GM12878 (cell line): Measurements from ENCODE around the gene NAALADL1. TPM values are rescaled to one million over a fixed set of nuclear protein-coding genes. Genes with fewer than 3 reads are reported as not detected.

Experiments used
- ATAC-seq: fragments of 200-7000 bp; cut with Tn5 transposase; 3 replicates; pipeline ENCODE4 v1.9.1; 2020; ENCODE audit warnings: mild to moderate bottlenecking, moderate library complexity
- BruUV-seq: library from RNA; stranded (reverse); fragments of 400-500 nt; replicated peaks from 2 replicates; lab custom pipeline; 2021; lab: Mats Ljungman, UMichigan
- CTCF ChIA-PET: fragments of 300-600 bp; sonication (Branson Sonifier 250); formaldehyde crosslinking; extraction: SDS; loops from one replicate; lab custom pipeline; 2021; ENCODE audit warnings: inconsistent platforms; lab: Yijun Ruan, JAX
- POLR2A ChIA-PET: fragments of 350-600 bp; formaldehyde crosslinking; extraction: SDS; loops from one replicate; lab custom pipeline; 2021; ENCODE audit warnings: inconsistent platforms; lab: Charles Lee
- RAD21 ChIA-PET: fragments of 300-600 bp; sonication (Branson Sonifier 250); formaldehyde crosslinking; loops from one replicate; lab custom pipeline; 2023; ENCODE audit warnings: antibody characterized with exemption; ENCODE audit not compliant: unreplicated experiment; lab: Charles Lee
- SMC1A ChIA-PET: fragments of 300-600 bp; sonication (Branson Sonifier 250); formaldehyde crosslinking; loops from one replicate; lab custom pipeline; 2023; ENCODE audit not compliant: unreplicated experiment, uncharacterized antibody; lab: Charles Lee
- DNase-seq: peaks from one replicate; pipeline ENCODE4 v3.0.0-alpha.2; 2011; ENCODE audit warnings: low read depth, low spot score
- FAIRE-seq: peaks from 3 replicates; lab custom pipeline; 2011; peaks lifted over from hg19 to GRCh38; lab: Jason Lieb, UNC
- H2AFZ ChIP-seq: 2 replicates; pipeline ENCODE4 v1.6.0; 2011; ENCODE audit warnings: low read depth, low read length, control low read depth; ENCODE audit not compliant: control insufficient read depth
- H3K27ac ChIP-seq: 2 replicates; pipeline ENCODE4 v1.5.1; 2011; ENCODE audit warnings: control low read depth; ENCODE audit not compliant: control insufficient read depth, insufficient read depth
- H3K27me3 ChIP-seq, 2 experiments: replicated peaks in 1 of 2; 2 replicates each; pipeline versions ENCODE4 v1.6.0 to v1.6.1; 2011; ENCODE audit warnings: low read length in 1 of 2; ENCODE audit not compliant: control insufficient read depth in 2 of 2, insufficient read depth in 2 of 2
- H3K36me3 ChIP-seq, 2 experiments: 2 replicates each; pipeline ENCODE4 v1.5.1; 2011; ENCODE audit warnings: low read length in 1 of 2; ENCODE audit not compliant: control insufficient read depth in 2 of 2, insufficient read depth in 2 of 2
- H3K4me1 ChIP-seq: 2 replicates; pipeline ENCODE4 v1.6.1; 2011; ENCODE audit warnings: mild to moderate bottlenecking, low read length, moderate library complexity, mixed read lengths; ENCODE audit not compliant: control insufficient read depth, insufficient read depth
- H3K4me2 ChIP-seq: 2 replicates; pipeline ENCODE4 v1.6.0; 2011; ENCODE audit warnings: control low read depth; ENCODE audit not compliant: control insufficient read depth, insufficient read depth
- H3K4me3 ChIP-seq: fragments of 200-600 bp; sonication (generic); 2 replicates; pipeline ENCODE4 v1.5.1; 2016
- H3K79me2 ChIP-seq: 2 replicates; pipeline ENCODE4 v1.6.0; 2011; ENCODE audit warnings: low read length; ENCODE audit not compliant: control insufficient read depth, insufficient read depth
- H3K9ac ChIP-seq: 2 replicates; pipeline ENCODE4 v1.8.0; 2011; ENCODE audit warnings: low read length, control low read depth, mixed read lengths; ENCODE audit not compliant: control insufficient read depth, insufficient read depth
- H3K9me3 ChIP-seq: replicated peaks from 3 replicates; pipeline ENCODE4 v1.5.1; 2011; ENCODE audit warnings: mild to moderate bottlenecking, low read length; ENCODE audit not compliant: control insufficient read depth, insufficient read depth
- H4K20me1 ChIP-seq: 2 replicates; pipeline ENCODE4 v1.6.0; 2011; ENCODE audit not compliant: control insufficient read depth, insufficient read depth
- MTA3 ChIP-seq: IDR thresholded peaks from 2 replicates; pipeline ENCODE4 v1.6.1; 2012; ENCODE audit warnings: low read length, inconsistent platforms, borderline replicate concordance
- WGBS: methylation state at CpG from one replicate; pipeline ENCODE4 v1.1.6; 2016; ENCODE audit warnings: low lambda C conversion rate; ENCODE audit not compliant: insufficient replicate concordance, insufficient coverage; ENCODE audit errors: missing lambda C conversion rate; 5-methylcytosine and 5-hydroxymethylcytosine counted together
- in situ Hi-C: fragments of 300-500 bp; cut with MboI; formaldehyde crosslinking; loops from 9 replicates; pipeline ENCODE4 v1.14.3; 2018; ENCODE audit warnings: mixed read lengths
- intact Hi-C: fragments of 100-400 bp; cut with micrococcal nuclease; formaldehyde crosslinking; loops from one replicate; pipeline ENCODE4 v1.14.2; 2022; ENCODE audit not compliant: unreplicated experiment
- polyA plus RNA-seq, 11 experiments: library from polyadenylated mRNA; depleted of rRNA in 4 of 11; unstranded in 6 of 11; stranded (reverse) in 5 of 11; fragments of >200 nt; fragmentation: Nextera tagmentation in 4 of 11; fragmentation: Illumina TruSeq in 1 of 11; extraction: Ambion mirVana in 4 of 11; extraction: Trizol in 1 of 11; gene quantifications; 1 replicate in 1 of 11; 2 replicates in 10 of 11; pipeline versions ENCODE4 v1.2.1 to v1.2.3, GENCODE V29; 2011 to 2016; ENCODE audit warnings: inconsistent platforms in 2 of 11, missing spikeins in 2 of 11, low read depth in 1 of 11
- total RNA-seq, 4 experiments: library from RNA; depleted of rRNA in 3 of 4; stranded (reverse); fragments of >200 nt in 3 of 4; fragmentation: Illumina TruSeq in 1 of 4; extraction: Trizol in 1 of 4; gene quantifications; 2 replicates each; pipeline versions ENCODE4 v1.2.1 to v1.2.3, GENCODE V29; 2013 to 2021
- TF ChIP-seq, protein P1 (sequence below), 3 experiments: IDR thresholded peaks in 2 of 3; conservative IDR thresholded peaks in 1 of 3; 2 replicates each; pipeline ENCODE4 v1.5.1; 2011; ENCODE audit warnings: low read depth in 3 of 3, low read length in 3 of 3, mild to moderate bottlenecking in 3 of 3, control low read depth in 2 of 3, moderate library complexity in 2 of 3, inconsistent platforms in 1 of 3, mixed read lengths in 1 of 3; ENCODE audit not compliant: control insufficient read depth in 2 of 3, insufficient read depth in 1 of 3; ENCODE audit errors: extremely low read depth in 1 of 3
- TF ChIP-seq, protein P2 (sequence below): IDR thresholded peaks from 2 replicates; pipeline ENCODE4 v1.6.1; 2012; ENCODE audit warnings: improper control_type of control experiment, low read depth, low read length; ENCODE audit not compliant: insufficient replicate concordance
- TF ChIP-seq, protein P3 (sequence below): IDR thresholded peaks from 2 replicates; pipeline ENCODE4 v1.6.1; 2011; ENCODE audit warnings: borderline replicate concordance, low read depth, mild to moderate bottlenecking, moderate library complexity, mixed read lengths, low read length; ENCODE audit not compliant: insufficient read depth; ENCODE audit errors: extremely low read length

The NAALADL1 gene
- total and polyA plus RNA-seq, 10 of the 15 experiments (the other 5 are each of a cell fraction or from before 2014, with no cell fraction given): 0.77 to 5.5 (median 1.5) TPM

DNA sequence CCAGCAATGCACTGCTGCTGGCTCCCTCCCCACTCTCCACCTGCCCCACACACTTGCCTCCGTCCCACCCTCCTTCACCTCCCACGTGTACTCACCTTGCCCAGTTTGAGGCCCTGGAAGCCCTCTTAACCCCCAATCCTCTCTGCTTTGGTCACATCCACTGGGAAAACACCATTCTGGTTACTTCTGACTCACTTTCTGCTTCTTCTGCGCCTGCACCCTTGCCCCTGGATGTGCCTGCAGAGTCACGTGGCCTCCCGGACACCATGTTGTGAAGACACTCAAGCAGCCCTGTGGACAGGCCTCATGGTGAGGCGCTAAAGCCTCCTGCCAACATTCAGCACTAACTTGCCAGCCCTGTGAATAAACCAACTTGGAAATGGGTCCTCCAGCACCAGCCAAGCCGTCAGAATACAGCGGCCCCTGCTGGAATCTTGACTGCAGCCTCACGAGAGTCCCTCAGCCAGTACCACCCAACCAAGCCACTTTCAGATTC lies 2.6 kb upstream of the NAALADL1 start:
- CTCF ChIA-PET: no interaction called here

More for the DNA sequence above, 2.6 kb upstream of the NAALADL1 start:
- Histone ChIP-seq H2AFZ (no peak overlapping the region), H3K36me3 (no peaks in the 10 kb centered on the region), H3K9ac (no peak overlapping the region), H4K20me1 (no peaks in the 10 kb centered on the region), H3K79me2 (no peaks in the 10 kb centered on the region), H3K4me2 (peak overlapping the region; percentile 20; the same call in 1 of the 2 replicates), H3K27ac (no peak overlapping the region), H3K9me3 (no peaks in the 10 kb centered on the region), H3K4me1 (peaks cover 21% of the 10 kb centered on the region), H3K4me3 (no peak overlapping the region), H3K27me3 (no peaks in the 10 kb centered on the region)
- SMC1A ChIA-PET: no interaction called here
- in situ Hi-C loops: no loop called here
- no peak for FAIRE-seq
- no peak for DNase-seq
- no peak for ATAC-seq
- intact Hi-C loops: no loop called here
- RAD21 ChIA-PET: no interaction called here
- TF ChIP-seq, protein P1, sequence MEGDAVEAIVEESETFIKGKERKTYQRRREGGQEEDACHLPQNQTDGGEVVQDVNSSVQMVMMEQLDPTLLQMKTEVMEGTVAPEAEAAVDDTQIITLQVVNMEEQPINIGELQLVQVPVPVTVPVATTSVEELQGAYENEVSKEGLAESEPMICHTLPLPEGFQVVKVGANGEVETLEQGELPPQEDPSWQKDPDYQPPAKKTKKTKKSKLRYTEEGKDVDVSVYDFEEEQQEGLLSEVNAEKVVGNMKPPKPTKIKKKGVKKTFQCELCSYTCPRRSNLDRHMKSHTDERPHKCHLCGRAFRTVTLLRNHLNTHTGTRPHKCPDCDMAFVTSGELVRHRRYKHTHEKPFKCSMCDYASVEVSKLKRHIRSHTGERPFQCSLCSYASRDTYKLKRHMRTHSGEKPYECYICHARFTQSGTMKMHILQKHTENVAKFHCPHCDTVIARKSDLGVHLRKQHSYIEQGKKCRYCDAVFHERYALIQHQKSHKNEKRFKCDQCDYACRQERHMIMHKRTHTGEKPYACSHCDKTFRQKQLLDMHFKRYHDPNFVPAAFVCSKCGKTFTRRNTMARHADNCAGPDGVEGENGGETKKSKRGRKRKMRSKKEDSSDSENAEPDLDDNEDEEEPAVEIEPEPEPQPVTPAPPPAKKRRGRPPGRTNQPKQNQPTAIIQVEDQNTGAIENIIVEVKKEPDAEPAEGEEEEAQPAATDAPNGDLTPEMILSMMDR (IDR thresholded peaks at IDR 0.05 in 2 of 3, conservative IDR thresholded peaks at IDR 0.05 in 1 of 3; ENCODE audit: control insufficient read depth in 2 of 3, extremely low read depth in 1 of 3, insufficient read depth in 1 of 3, low read depth in 3 of 3, low read length in 3 of 3): peak in 1 of 3 experiments; percentile 19; a peak in 1 of 6 replicates
- TF ChIP-seq, protein P2, sequence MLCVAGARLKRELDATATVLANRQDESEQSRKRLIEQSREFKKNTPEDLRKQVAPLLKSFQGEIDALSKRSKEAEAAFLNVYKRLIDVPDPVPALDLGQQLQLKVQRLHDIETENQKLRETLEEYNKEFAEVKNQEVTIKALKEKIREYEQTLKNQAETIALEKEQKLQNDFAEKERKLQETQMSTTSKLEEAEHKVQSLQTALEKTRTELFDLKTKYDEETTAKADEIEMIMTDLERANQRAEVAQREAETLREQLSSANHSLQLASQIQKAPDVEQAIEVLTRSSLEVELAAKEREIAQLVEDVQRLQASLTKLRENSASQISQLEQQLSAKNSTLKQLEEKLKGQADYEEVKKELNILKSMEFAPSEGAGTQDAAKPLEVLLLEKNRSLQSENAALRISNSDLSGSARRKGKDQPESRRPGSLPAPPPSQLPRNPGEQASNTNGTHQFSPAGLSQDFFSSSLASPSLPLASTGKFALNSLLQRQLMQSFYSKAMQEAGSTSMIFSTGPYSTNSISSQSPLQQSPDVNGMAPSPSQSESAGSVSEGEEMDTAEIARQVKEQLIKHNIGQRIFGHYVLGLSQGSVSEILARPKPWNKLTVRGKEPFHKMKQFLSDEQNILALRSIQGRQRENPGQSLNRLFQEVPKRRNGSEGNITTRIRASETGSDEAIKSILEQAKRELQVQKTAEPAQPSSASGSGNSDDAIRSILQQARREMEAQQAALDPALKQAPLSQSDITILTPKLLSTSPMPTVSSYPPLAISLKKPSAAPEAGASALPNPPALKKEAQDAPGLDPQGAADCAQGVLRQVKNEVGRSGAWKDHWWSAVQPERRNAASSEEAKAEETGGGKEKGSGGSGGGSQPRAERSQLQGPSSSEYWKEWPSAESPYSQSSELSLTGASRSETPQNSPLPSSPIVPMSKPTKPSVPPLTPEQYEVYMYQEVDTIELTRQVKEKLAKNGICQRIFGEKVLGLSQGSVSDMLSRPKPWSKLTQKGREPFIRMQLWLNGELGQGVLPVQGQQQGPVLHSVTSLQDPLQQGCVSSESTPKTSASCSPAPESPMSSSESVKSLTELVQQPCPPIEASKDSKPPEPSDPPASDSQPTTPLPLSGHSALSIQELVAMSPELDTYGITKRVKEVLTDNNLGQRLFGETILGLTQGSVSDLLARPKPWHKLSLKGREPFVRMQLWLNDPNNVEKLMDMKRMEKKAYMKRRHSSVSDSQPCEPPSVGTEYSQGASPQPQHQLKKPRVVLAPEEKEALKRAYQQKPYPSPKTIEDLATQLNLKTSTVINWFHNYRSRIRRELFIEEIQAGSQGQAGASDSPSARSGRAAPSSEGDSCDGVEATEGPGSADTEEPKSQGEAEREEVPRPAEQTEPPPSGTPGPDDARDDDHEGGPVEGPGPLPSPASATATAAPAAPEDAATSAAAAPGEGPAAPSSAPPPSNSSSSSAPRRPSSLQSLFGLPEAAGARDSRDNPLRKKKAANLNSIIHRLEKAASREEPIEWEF: no peak
- TF ChIP-seq MTA3: no peak
- TF ChIP-seq, protein P3, sequence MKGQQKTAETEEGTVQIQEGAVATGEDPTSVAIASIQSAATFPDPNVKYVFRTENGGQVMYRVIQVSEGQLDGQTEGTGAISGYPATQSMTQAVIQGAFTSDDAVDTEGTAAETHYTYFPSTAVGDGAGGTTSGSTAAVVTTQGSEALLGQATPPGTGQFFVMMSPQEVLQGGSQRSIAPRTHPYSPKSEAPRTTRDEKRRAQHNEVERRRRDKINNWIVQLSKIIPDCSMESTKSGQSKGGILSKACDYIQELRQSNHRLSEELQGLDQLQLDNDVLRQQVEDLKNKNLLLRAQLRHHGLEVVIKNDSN: peak; percentile 26
- 83% methylated on average over 9 of the region's 9 CpGs for WGBS
- no TSS peak for BruUV-seq
- POLR2A ChIA-PET: interaction anchor here (0.7 to 1.0 kb wide), 2 partner anchors 16 to 34 kb away, joined by 3 to 6 read pairs; no protein-coding TSS in a partner anchor
